Fibroblast of lung (primary cell): ENCODE results near the gene CORO7.

ENCODE experiments used
- EZH2 ChIP-seq: IDR thresholded peaks from 2 replicates; pipeline ENCODE4 v1.5.1; 2012; ENCODE audit warnings: low read length, control low read depth, mild to moderate bottlenecking; ENCODE audit errors: missing control alignments
- TF ChIP-seq, protein P1 (sequence below), 2 donors: IDR thresholded peaks in 1 of 2; conservative IDR thresholded peaks in 1 of 2; 1 replicate in 1 of 2; 2 replicates in 1 of 2; pipeline ENCODE4 v1.5.1; 2011 to 2012; ENCODE audit warnings: low read length in 2 of 2, control low read depth in 1 of 2, inconsistent platforms in 1 of 2, low read depth in 1 of 2, mild to moderate bottlenecking in 1 of 2

DNA sequence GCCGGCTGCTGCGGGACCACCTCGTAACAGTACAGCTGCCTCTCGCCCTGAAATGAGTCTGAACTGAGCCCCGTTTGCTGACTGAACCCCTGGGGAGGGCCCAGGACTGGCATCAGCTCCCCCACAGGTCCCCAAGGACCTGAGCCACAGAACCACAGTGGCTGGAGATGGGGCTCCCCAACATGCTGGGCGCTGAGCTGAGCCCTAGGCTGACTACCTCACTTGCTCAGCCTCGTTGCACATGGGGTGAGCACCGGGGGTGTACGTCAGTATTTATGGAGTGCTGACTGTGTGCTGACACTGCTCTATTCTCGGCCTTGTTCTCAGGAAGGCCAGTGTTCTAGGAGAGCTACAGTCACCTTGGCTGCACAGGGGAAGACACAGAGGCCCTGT lies 51.4 kb downstream of the CORO7 start:
- TF ChIP-seq, protein P1, sequence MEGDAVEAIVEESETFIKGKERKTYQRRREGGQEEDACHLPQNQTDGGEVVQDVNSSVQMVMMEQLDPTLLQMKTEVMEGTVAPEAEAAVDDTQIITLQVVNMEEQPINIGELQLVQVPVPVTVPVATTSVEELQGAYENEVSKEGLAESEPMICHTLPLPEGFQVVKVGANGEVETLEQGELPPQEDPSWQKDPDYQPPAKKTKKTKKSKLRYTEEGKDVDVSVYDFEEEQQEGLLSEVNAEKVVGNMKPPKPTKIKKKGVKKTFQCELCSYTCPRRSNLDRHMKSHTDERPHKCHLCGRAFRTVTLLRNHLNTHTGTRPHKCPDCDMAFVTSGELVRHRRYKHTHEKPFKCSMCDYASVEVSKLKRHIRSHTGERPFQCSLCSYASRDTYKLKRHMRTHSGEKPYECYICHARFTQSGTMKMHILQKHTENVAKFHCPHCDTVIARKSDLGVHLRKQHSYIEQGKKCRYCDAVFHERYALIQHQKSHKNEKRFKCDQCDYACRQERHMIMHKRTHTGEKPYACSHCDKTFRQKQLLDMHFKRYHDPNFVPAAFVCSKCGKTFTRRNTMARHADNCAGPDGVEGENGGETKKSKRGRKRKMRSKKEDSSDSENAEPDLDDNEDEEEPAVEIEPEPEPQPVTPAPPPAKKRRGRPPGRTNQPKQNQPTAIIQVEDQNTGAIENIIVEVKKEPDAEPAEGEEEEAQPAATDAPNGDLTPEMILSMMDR (conservative IDR thresholded peaks at IDR 0.05 in 1 of 2, IDR thresholded peaks at IDR 0.05 in 1 of 2; ENCODE audit: low read depth in 1 of 2, low read length in 2 of 2) = no peak
- no peak for TF ChIP-seq EZH2
